HG03439 (cell line): ENCODE measurements around the gene FGFBP2.

Source experiments
- ATAC-seq: cut with Tn5 transposase; IDR thresholded peaks from one replicate; pipeline ENCODE4 v1.9.1; 2021; ENCODE audit warnings: mild to moderate bottlenecking, moderate library complexity; ENCODE audit not compliant: unreplicated experiment

Gene FGFBP2

GRCh38 chr4:15963001-15963451 lies at the start of gene FGFBP2:
TSS of gene FGFBP2 (minus strand) at chr4:15963175. CDS start at chr4:15963129, 46 bp downstream.
- no peak for ATAC-seq

- ATAC-seq, result no peak
Measured at GRCh38 chr4:16011173-16011572, 48.2 kb upstream of the FGFBP2 start.

- no peak for ATAC-seq
Measured at GRCh38 chr4:16009153-16009552, 46.2 kb upstream of the FGFBP2 start.

- no peak for ATAC-seq
Measured at GRCh38 chr4:16007471-16008095, 44.6 kb upstream of the FGFBP2 start.

GRCh38 chr4:16006771-16007446 lies 43.9 kb upstream of the FGFBP2 start:
- ATAC-seq, result no peak

GRCh38 chr4:16005676-16006075 lies 42.7 kb upstream of the FGFBP2 start:
- no peak for ATAC-seq

- ATAC-seq, result peak; percentile 81
Measured at GRCh38 chr4:16001484-16001858, 38.5 kb upstream of the FGFBP2 start.

- ATAC-seq, result no peak
Measured at GRCh38 chr4:16000708-16001483, 37.9 kb upstream of the FGFBP2 start.

GRCh38 chr4:15996773-15997172 lies 33.8 kb upstream of the FGFBP2 start:
- ATAC-seq, result peak; percentile 58

GRCh38 chr4:15995826-15996225 lies 32.9 kb upstream of the FGFBP2 start:
- ATAC-seq, result no peak

GRCh38 chr4:15992167-15992485 lies 29.2 kb upstream of the FGFBP2 start:
- ATAC-seq, result no peak

- no peak for ATAC-seq
Measured at GRCh38 chr4:15990570-15991285, 27.8 kb upstream of the FGFBP2 start.

- no peak for ATAC-seq
Measured at GRCh38 chr4:15989424-15989823, 26.4 kb upstream of the FGFBP2 start.

GRCh38 chr4:15988222-15988621 lies 25.2 kb upstream of the FGFBP2 start:
- no peak for ATAC-seq

GRCh38 chr4:15986907-15987306 lies 23.9 kb upstream of the FGFBP2 start:
- ATAC-seq, result no peak

GRCh38 chr4:15983610-15984009 lies 20.6 kb upstream of the FGFBP2 start:
- ATAC-seq, result no peak

- ATAC-seq, result no peak
Measured at GRCh38 chr4:15982842-15983524, 20.0 kb upstream of the FGFBP2 start.

GRCh38 chr4:15976456-15977447 lies 13.8 kb upstream of the FGFBP2 start:
- no peak for ATAC-seq

GRCh38 chr4:15971068-15971801 lies 8.3 kb upstream of the FGFBP2 start:
- ATAC-seq, result no peak
